Left ventricle myocardium inferior (tissue), 1 donor: ENCODE measurements around the gene VASN. TPM values are rescaled to one million over a fixed set of nuclear protein-coding genes. Genes with fewer than 3 reads are reported as not detected.

Source experiments
- DNase-seq: peaks from one replicate; pipeline ENCODE4 v3.0.0-alpha.2; 2020
- H3K27ac ChIP-seq: fragments of 200-600 bp; replicated peaks from 2 replicates; pipeline ENCODE4 v1.8.0; 2021
- H3K27me3 ChIP-seq: fragments of 200-600 bp; 2 replicates; pipeline ENCODE4 v1.8.0; 2021; ENCODE audit warnings: low read depth
- H3K36me3 ChIP-seq: fragments of 200-600 bp; 2 replicates; pipeline ENCODE4 v1.8.0; 2021
- H3K4me1 ChIP-seq: fragments of 200-600 bp; 2 replicates; pipeline ENCODE4 v1.8.0; 2021
- H3K4me3 ChIP-seq: fragments of 200-600 bp; 2 replicates; pipeline ENCODE4 v1.8.0; 2021; ENCODE audit warnings: mild to moderate bottlenecking, moderate library complexity
- H3K9me3 ChIP-seq: fragments of 200-600 bp; replicated peaks from 2 replicates; pipeline ENCODE4 v1.8.0; 2021
- CTCF ChIP-seq: fragments of 200-600 bp; IDR thresholded peaks from 2 replicates; pipeline ENCODE4 v1.8.0; 2021; ENCODE audit warnings: antibody characterized with exemption, mild to moderate bottlenecking, borderline replicate concordance
- intact Hi-C: fragments of 100-400 bp; cut with micrococcal nuclease; formaldehyde crosslinking; loops from one replicate; pipeline ENCODE4 v1.11.0; 2022
- total RNA-seq: library from RNA; stranded (reverse); fragmentation: NEBNext Ultra II Directional; extraction: Animal tissue kit (Norgen Biotek cat#: 25700); gene quantifications from one replicate; pipeline ENCODE4 v1.2.1, GENCODE V29; 2021
- donor health status: DM: no; HTN: yes; CAD: no; lungs with severe emphysema.

VASN gene
- total RNA-seq, 1 donor from 2014 or later: 5.5 TPM

GRCh38 chr16:4385066-4385788 lies 13.6 kb downstream of the VASN start:
- no peaks in the 10 kb centered on the region for H3K27me3 ChIP-seq
- no peak for DNase-seq
- no peak for TF ChIP-seq CTCF
- peak overlapping the region; percentile 57 for H3K27ac ChIP-seq
- no peaks in the 10 kb centered on the region for H3K9me3 ChIP-seq
- peaks cover 86% of the 10 kb centered on the region for H3K4me1 ChIP-seq
- intact Hi-C loops: no loop called here
- peaks cover 32% of the 10 kb centered on the region for H3K36me3 ChIP-seq
- H3K4me3 ChIP-seq: no peak overlapping the region

GRCh38 chr16:4385789-4386450 lies 14.3 kb downstream of the VASN start:
- intact Hi-C loops: no loop called here
- H3K27ac ChIP-seq: peak overlapping the region; percentile 57
- no peak overlapping the region for H3K4me3 ChIP-seq
- H3K27me3 ChIP-seq: no peaks in the 10 kb centered on the region
- H3K9me3 ChIP-seq: no peaks in the 10 kb centered on the region
- DNase-seq: no peak
- H3K4me1 ChIP-seq: peaks cover 86% of the 10 kb centered on the region
- H3K36me3 ChIP-seq: peaks cover 27% of the 10 kb centered on the region
- TF ChIP-seq CTCF: no peak

DNA sequence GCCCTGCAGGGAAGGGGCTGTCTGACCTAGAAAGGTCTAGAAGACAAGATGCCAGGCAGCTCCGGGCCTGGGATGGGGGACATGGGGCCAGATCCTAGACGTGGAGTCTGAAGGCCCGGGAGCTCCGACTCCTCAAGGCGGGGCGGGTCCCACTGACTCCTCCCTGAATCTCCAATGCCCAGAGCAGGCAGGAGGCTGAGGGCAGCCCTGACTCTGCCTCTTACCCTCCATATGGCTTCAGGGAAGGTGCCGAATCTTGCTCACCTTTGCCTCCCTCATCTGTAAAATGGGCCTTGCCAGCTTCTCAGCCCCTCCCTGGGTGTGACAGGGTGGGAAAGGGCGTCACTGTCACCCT lies 14.8 kb downstream of the VASN start:
- Histone ChIP-seq H3K36me3 (peaks cover 22% of the 10 kb centered on the region), H3K27me3 (no peaks in the 10 kb centered on the region), H3K4me3 (no peak overlapping the region), H3K27ac (peak overlapping the region; percentile 57), H3K4me1 (peaks cover 86% of the 10 kb centered on the region), H3K9me3 (no peaks in the 10 kb centered on the region)
- no peak for DNase-seq
- intact Hi-C loops: no loop called here
- no peak for TF ChIP-seq CTCF

DNA sequence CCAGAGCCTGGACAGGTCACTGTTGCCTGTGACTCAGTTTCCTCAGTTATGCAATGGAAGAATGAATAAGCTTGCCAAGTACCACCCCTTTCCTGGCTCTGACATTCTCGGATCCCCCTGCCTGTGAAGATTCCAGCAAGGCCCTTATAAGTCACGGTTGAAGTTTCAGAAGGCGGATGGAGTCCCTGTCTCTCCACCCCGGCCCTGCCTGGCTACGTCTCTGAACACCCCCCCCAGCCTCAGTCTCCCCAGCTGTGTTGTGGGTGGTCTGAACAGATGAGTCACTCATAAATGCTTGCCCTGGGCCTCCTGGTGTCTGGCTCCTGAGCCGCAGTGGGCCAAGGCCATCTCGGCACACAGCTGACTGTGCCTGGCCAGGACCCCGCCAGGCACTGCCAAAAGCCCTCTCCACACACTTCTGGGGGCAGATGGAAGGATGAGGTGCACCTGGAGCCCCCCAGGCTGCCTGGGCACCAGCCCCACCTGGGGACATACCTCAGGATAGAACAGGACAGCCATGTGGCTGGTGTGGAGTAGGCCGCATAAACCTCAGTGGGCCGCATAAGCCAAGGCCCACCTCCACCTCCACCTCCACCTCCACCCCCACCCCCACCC lies 15.4 kb downstream of the VASN start:
- peaks cover 17% of the 10 kb centered on the region for H3K36me3 ChIP-seq
- H3K27ac ChIP-seq: peak overlapping the region; percentile 57
- H3K4me1 ChIP-seq: peaks cover 92% of the 10 kb centered on the region
- no peak overlapping the region for H3K4me3 ChIP-seq
- intact Hi-C loops: no loop called here
- no peaks in the 10 kb centered on the region for H3K27me3 ChIP-seq
- DNase-seq: no peak
- no peaks in the 10 kb centered on the region for H3K9me3 ChIP-seq
- TF ChIP-seq CTCF: no peak

GRCh38 chr16:4387781-4388180 lies 16.1 kb downstream of the VASN start:
- DNase-seq: no peak
- H3K4me3 ChIP-seq: no peak overlapping the region
- H3K27ac ChIP-seq: peak overlapping the region; percentile 84
- intact Hi-C loops: no loop called here
- H3K27me3 ChIP-seq: no peaks in the 10 kb centered on the region
- no peaks in the 10 kb centered on the region for H3K9me3 ChIP-seq
- peaks cover 92% of the 10 kb centered on the region for H3K4me1 ChIP-seq
- peaks cover 9% of the 10 kb centered on the region for H3K36me3 ChIP-seq
- no peak for TF ChIP-seq CTCF
